Measurements from ENCODE around the gene TNRC6B. TPM values are rescaled to one million over a fixed set of nuclear protein-coding genes. Genes with fewer than 3 reads are reported as not detected.

The TNRC6B gene
- total and polyA plus RNA-seq, 9 donors, result 7.0 to 21.7 (median 9.7) TPM

DNA sequence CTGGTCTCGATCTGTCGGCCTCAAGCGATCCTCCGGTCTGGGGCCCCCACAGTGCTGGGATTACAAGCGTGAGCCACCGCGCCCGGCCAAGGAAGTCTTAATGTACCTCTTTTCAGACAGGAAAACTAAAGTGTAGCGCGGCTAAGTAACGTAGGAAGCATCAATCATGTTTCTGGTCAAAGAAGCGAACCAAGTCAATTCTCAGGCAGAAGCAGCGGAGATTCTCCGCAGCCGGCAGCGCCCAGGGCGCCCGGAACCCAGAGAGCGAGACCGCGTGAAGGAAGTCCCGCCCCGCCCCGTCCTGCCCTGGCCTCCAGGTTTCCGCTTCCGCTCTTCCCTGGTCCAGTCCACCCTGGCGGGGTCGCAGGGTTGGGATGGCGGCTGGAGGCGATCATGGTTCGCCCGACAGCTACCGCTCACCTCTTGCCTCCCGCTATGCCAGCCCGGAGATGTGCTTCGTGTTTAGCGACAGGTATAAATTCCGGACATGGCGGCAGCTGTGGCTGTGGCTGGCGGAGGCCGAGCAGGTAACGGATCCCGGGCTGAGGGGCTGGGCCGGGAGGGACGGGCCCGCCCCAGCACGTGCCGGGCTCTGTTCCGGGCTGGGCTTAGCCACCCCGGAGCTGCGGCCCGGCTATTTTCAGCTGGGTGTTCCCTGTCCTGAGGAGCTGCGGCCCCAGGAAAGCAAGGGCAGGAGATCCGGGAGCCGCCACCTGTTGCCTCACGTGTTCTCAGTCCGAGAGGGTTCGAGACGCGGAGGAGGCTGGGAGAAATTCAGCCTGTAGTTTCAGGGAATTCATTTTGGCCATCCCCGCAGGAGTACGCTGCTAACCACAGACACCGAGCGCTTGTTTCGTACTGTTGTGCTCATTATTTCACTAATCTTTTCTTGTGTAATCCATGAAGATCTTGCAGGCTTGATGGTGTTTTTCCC, 168.7 kb downstream of the TNRC6B start, which contains the start of gene ADSL:
Gene ADSL, plus strand, starts transcription at position 316 of the 934 bp plus-strand sequence. Its CDS starts 59 bp downstream, at position 375.
- Histone ChIP-seq H3K27me3 (ENCODE audit: control insufficient read depth, insufficient read depth, low read length) (peaks cover 2% of the 10 kb centered on the region), H3K9me3 (replicated peaks; ENCODE audit: control insufficient read depth, low read depth, low read length) (no peaks in the 10 kb centered on the region), H3K36me3 (ENCODE audit: control insufficient read depth, insufficient read depth, low read length) (peaks cover 17% of the 10 kb centered on the region), H3K27ac (ENCODE audit: low read length) (peak within 1 kb of the TSS; percentile 97), H3K4me1 (ENCODE audit: control insufficient read depth, insufficient read depth, low read length) (peaks cover 26% of the 10 kb centered on the region), H3K4me3 (ENCODE audit: low read length) (peak within 1 kb of the TSS; percentile 93)
- WGBS (ENCODE audit: insufficient coverage), result under 1% methylated on average over 55 of the region's 65 CpGs
- peak; percentile 96 for DNase-seq

DNA sequence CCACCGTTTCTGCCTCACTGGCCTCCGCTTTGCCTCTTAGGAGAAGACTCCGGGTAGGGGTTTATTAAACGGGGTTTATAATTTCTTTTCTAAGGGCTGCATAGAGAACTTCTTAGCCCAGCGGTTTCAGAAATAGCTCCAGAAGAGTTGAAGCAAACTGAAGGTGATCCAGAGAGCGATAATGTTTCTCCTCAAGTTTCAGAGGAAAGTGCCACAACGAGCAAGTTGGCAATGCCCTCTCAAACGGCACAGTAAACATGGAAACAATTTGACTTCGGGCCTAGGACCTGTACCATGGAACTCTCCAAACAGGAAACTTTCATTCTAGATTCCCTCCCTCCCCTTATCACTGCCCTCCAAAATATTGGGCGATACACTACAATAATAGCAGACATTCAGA, 169.6 kb downstream of the TNRC6B start:
- H3K27me3 ChIP-seq (ENCODE audit: control insufficient read depth, insufficient read depth, low read length), result peaks cover 2% of the 10 kb centered on the region
- H3K36me3 ChIP-seq (ENCODE audit: control insufficient read depth, insufficient read depth, low read length), result peaks cover 24% of the 10 kb centered on the region
- no peaks in the 10 kb centered on the region for H3K9me3 ChIP-seq (replicated peaks; ENCODE audit: control insufficient read depth, low read depth, low read length)
- peak overlapping the region; percentile 93 for H3K4me3 ChIP-seq (ENCODE audit: low read length)
- peak overlapping the region; percentile 97 for H3K27ac ChIP-seq (ENCODE audit: low read length)
- peaks cover 26% of the 10 kb centered on the region for H3K4me1 ChIP-seq (ENCODE audit: control insufficient read depth, insufficient read depth, low read length)
- DNase-seq, result no peak
- 18% methylated on average over 9 of the region's 10 CpGs for WGBS (ENCODE audit: insufficient coverage)

DNA sequence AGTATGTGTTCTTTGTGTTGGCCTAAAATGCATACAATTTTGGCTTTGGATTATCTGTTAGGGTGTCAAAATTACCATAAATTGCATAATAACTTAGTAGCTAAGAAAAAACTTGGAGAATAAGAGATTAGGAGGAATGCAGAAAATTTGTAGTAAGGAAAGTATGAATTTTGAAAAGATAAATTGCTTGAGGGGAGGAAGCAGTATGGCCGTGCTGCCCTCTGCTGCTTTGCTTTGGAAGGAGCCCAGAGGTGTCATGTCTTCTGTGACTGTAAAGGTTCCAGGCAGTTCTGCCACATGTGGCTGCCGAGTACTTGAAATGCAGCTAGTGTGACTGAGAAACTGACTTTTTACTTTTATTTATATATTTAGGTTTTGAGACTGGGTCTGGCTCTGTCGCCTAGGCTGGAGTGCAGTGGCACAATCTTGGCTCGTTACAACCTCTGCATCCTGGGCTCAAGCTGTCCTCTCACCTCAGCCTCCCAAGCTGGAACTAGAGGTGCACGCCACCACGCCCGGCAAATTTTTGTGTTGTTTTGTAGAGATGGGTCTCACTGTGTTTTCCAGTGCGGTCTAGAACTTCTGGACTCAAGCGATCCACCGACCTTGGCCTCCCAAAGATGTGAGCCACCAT, 170.4 kb downstream of the TNRC6B start:
- peak; percentile 67 for DNase-seq
- 0% methylated on average over 1 of the region's 10 CpGs for WGBS (ENCODE audit: insufficient coverage)
- peaks cover 25% of the 10 kb centered on the region for H3K4me1 ChIP-seq (ENCODE audit: control insufficient read depth, insufficient read depth, low read length)
- H3K36me3 ChIP-seq (ENCODE audit: control insufficient read depth, insufficient read depth, low read length), result peaks cover 32% of the 10 kb centered on the region
- no peaks in the 10 kb centered on the region for H3K9me3 ChIP-seq (replicated peaks; ENCODE audit: control insufficient read depth, low read depth, low read length)
- no peak overlapping the region for H3K27ac ChIP-seq (ENCODE audit: low read length)
- peaks cover 2% of the 10 kb centered on the region for H3K27me3 ChIP-seq (ENCODE audit: control insufficient read depth, insufficient read depth, low read length)
- H3K4me3 ChIP-seq (ENCODE audit: low read length), result peak overlapping the region; percentile 93

DNA sequence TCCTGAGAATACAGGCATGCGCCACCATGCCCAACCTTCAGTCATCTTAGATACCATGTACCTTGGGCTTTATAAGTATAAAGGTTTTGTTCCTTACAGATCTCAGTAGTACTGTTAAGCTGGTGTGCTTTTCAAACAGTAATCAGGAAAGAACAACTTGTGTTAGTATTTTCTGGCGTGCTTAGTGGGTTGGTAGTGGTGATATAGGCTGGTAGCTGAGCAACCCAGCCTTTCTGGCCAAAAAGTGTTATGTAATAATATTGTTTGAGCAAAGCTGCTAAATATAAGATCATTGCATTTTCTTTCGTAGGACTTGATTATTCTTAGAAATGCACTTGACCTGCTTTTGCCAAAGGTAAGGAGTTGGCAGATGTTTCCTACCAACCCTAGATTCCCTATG, 175.0 kb downstream of the TNRC6B start:
- Histone ChIP-seq H3K27me3 (ENCODE audit: control insufficient read depth, insufficient read depth, low read length) (no peaks in the 10 kb centered on the region), H3K4me1 (ENCODE audit: control insufficient read depth, insufficient read depth, low read length) (peaks cover 6% of the 10 kb centered on the region), H3K27ac (ENCODE audit: low read length) (no peak overlapping the region), H3K36me3 (ENCODE audit: control insufficient read depth, insufficient read depth, low read length) (peaks cover 67% of the 10 kb centered on the region), H3K4me3 (ENCODE audit: low read length) (no peak overlapping the region), H3K9me3 (replicated peaks; ENCODE audit: control insufficient read depth, low read depth, low read length) (no peaks in the 10 kb centered on the region)
- no peak for DNase-seq
- WGBS (ENCODE audit: insufficient coverage), result 100% methylated on average over 1 of the region's 3 CpGs

DNA sequence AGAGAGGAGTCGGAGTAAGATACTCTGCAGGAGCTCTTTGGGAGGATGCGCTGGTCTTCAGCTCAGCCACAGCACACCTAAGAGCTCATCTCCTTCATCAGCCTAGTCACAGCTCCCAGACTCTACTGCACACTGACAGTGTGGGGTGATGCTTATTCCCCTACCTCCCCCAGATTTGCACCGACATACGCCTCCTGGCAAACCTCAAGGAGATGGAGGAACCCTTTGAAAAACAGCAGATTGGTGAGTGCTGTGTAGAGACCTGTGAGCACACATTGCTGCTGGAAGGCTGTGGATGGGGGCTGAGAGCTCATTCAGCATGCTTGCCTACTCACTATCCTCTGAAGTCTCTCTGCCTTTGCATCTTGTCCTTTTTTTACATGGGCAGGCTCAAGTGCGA, 183.4 kb downstream of the TNRC6B start:
- Histone ChIP-seq H3K4me1 (ENCODE audit: control insufficient read depth, insufficient read depth, low read length) (no peaks in the 10 kb centered on the region), H3K4me3 (ENCODE audit: low read length) (no peak overlapping the region), H3K9me3 (replicated peaks; ENCODE audit: control insufficient read depth, low read depth, low read length) (no peaks in the 10 kb centered on the region), H3K36me3 (ENCODE audit: control insufficient read depth, insufficient read depth, low read length) (peaks cover 92% of the 10 kb centered on the region), H3K27me3 (ENCODE audit: control insufficient read depth, insufficient read depth, low read length) (no peaks in the 10 kb centered on the region), H3K27ac (ENCODE audit: low read length) (no peak overlapping the region)
- 96% methylated on average over 2 of the region's 5 CpGs for WGBS (ENCODE audit: insufficient coverage)
- no peak for DNase-seq

DNA sequence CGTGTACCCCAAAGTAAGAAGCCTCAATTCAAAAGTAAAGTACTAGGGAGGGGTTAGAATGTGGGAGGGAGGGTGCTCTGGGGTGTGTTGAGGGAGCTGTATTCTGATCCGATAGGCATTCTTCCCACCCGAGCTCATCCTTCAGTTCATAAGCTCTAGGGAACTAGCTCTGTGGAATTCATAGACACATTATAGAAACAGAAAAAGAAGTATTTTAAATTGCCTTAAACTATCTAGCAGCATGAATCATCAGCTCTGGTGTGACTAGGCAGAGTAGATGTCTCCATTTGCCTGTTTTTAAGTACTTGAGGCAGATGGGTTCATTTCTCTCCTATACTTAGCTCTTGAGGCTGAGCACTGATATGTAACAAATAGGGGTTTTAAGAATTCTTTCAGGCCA, 185.3 kb downstream of the TNRC6B start:
- Histone ChIP-seq H3K27ac (ENCODE audit: low read length) (no peak overlapping the region), H3K36me3 (ENCODE audit: control insufficient read depth, insufficient read depth, low read length) (peaks cover 83% of the 10 kb centered on the region), H3K9me3 (replicated peaks; ENCODE audit: control insufficient read depth, low read depth, low read length) (no peaks in the 10 kb centered on the region), H3K4me1 (ENCODE audit: control insufficient read depth, insufficient read depth, low read length) (peaks cover 3% of the 10 kb centered on the region), H3K4me3 (ENCODE audit: low read length) (no peak overlapping the region), H3K27me3 (ENCODE audit: control insufficient read depth, insufficient read depth, low read length) (no peaks in the 10 kb centered on the region)
- DNase-seq, result no peak
- WGBS (ENCODE audit: insufficient coverage), result no CpG with 5 or more reads among the region's 3 CpGs

DNA sequence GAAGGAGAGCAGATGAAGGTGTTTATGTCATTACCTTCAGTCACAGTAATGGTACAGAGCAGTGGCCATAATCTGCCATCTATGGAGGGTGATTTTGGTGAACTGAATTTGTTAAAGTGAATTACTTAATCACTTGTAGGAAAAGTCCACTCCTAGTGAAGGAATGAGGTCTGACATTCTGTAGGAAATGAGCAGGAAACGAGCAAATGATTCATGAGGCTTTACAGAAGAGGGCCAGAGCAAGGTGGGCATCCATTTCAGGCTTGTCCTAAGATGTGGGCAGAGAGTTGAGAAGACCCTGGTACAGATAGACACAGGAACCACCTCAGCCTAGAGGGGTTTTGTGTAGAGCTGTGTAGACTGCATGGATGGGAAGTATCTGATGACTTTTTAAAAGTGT, 186.7 kb downstream of the TNRC6B start:
- Histone ChIP-seq H3K4me3 (ENCODE audit: low read length) (no peak overlapping the region), H3K9me3 (replicated peaks; ENCODE audit: control insufficient read depth, low read depth, low read length) (no peaks in the 10 kb centered on the region), H3K27me3 (ENCODE audit: control insufficient read depth, insufficient read depth, low read length) (no peaks in the 10 kb centered on the region), H3K36me3 (ENCODE audit: control insufficient read depth, insufficient read depth, low read length) (peaks cover 75% of the 10 kb centered on the region), H3K4me1 (ENCODE audit: control insufficient read depth, insufficient read depth, low read length) (peaks cover 3% of the 10 kb centered on the region), H3K27ac (ENCODE audit: low read length) (no peak overlapping the region)
- DNase-seq, result no peak
- 50% methylated on average over 1 of the region's 1 CpG for WGBS (ENCODE audit: insufficient coverage)

DNA sequence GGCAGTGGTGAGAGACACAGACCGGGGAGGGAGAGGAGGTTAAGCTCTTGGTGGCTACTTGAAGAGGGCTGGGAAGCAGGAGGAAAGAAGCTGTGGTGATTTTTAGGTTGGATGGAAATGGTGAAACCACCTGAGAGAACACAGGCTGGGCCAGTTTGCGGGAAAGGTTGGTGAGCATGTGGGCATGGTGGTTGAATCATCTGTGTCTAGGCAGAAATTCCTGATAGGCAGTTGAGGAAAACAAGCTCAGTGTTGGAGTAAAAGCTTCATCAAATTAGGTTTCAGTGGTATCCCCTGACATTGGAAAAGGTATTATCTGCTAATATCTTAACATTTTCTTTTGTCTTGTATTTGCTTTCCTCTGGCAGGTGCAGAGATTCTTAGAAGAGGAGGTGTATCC, 188.3 kb downstream of the TNRC6B start:
- Histone ChIP-seq H3K36me3 (ENCODE audit: control insufficient read depth, insufficient read depth, low read length) (peaks cover 63% of the 10 kb centered on the region), H3K4me1 (ENCODE audit: control insufficient read depth, insufficient read depth, low read length) (peaks cover 3% of the 10 kb centered on the region), H3K9me3 (replicated peaks; ENCODE audit: control insufficient read depth, low read depth, low read length) (no peaks in the 10 kb centered on the region), H3K27me3 (ENCODE audit: control insufficient read depth, insufficient read depth, low read length) (no peaks in the 10 kb centered on the region), H3K27ac (ENCODE audit: low read length) (no peak overlapping the region), H3K4me3 (ENCODE audit: low read length) (no peak overlapping the region)
- WGBS (ENCODE audit: insufficient coverage), result 100% methylated on average over 2 of the region's 2 CpGs
- DNase-seq, result no peak

DNA sequence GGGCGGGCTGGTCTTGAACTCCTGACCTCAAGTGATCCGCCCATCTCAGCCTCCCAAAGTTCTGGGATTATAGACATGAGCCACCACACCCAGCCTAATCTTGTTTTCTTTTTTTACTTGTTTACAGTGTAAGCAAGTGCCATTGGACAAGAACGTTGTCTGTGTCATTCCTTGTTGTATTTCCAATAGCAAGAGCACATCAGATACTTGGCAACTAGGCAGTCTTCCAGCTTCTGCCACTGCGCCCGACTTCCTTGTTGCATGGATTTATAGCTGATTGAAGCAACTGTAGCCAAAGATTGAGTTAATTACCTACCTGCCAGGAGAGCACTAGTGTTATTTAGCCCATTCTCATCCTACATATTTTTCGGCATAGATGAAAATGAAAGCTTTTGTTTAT, 189.6 kb downstream of the TNRC6B start:
- Histone ChIP-seq H3K4me1 (ENCODE audit: control insufficient read depth, insufficient read depth, low read length) (peaks cover 7% of the 10 kb centered on the region), H3K27ac (ENCODE audit: low read length) (no peak overlapping the region), H3K4me3 (ENCODE audit: low read length) (no peak overlapping the region), H3K27me3 (ENCODE audit: control insufficient read depth, insufficient read depth, low read length) (no peaks in the 10 kb centered on the region), H3K9me3 (replicated peaks; ENCODE audit: control insufficient read depth, low read depth, low read length) (no peaks in the 10 kb centered on the region), H3K36me3 (ENCODE audit: control insufficient read depth, insufficient read depth, low read length) (peaks cover 50% of the 10 kb centered on the region)
- DNase-seq, result no peak
- 86% methylated on average over 1 of the region's 6 CpGs for WGBS (ENCODE audit: insufficient coverage)

DNA sequence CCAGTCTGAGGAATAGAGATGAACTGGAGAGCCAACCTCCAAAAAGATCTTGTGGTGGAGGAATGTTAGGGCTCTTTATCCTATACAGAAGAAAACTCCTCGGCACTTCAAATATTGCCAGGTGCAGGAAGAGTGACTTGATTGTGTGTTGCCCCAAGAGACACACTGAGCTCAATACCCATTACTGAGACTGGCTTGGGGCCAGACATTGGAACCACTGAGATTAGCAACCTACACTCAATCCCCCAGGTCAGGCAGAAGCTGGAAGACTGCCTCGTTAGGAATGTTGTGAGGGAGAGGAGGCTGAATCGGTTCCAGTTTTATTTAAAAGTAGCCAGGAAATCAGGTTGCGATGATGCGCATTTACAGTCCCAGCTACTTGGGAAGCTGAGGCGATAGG, 190.3 kb downstream of the TNRC6B start:
- WGBS (ENCODE audit: insufficient coverage), result 47% methylated on average over 4 of the region's 6 CpGs
- Histone ChIP-seq H3K4me3 (ENCODE audit: low read length) (no peak overlapping the region), H3K4me1 (ENCODE audit: control insufficient read depth, insufficient read depth, low read length) (peaks cover 7% of the 10 kb centered on the region), H3K27me3 (ENCODE audit: control insufficient read depth, insufficient read depth, low read length) (no peaks in the 10 kb centered on the region), H3K27ac (ENCODE audit: low read length) (no peak overlapping the region), H3K9me3 (replicated peaks; ENCODE audit: control insufficient read depth, low read depth, low read length) (no peaks in the 10 kb centered on the region), H3K36me3 (ENCODE audit: control insufficient read depth, insufficient read depth, low read length) (peaks cover 46% of the 10 kb centered on the region)
- peak; percentile 43 for DNase-seq
